ENCODE data around the gene DPP6.

GRCh38 chr7:154178895-154179294, 126.7 kb downstream of the DPP6 start:
- TF ChIP-seq TCF12 (IDR thresholded peaks at IDR 0.05) = no peak
- no peak for TF ChIP-seq RXRA (IDR thresholded peaks at IDR 0.05; ENCODE audit: borderline replicate concordance, low read depth)
- no peak for TF ChIP-seq EZH2phosphoT487 (IDR thresholded peaks at IDR 0.05; ENCODE audit: borderline replicate concordance, low read depth)
- TF ChIP-seq POLR2AphosphoS5 (IDR thresholded peaks at IDR 0.05; ENCODE audit: low read depth, low read length) = no peak
- TF ChIP-seq TAF1 (IDR thresholded peaks at IDR 0.05; ENCODE audit: borderline replicate concordance, low read depth, low read length) = no peak
- TF ChIP-seq CTCF (IDR thresholded peaks at IDR 0.05) = no peak
